ENCODE measurements around the gene TRIOBP. TPM values are rescaled to one million over a fixed set of nuclear protein-coding genes. Genes with fewer than 3 reads are reported as not detected.

TRIOBP gene
- total and polyA plus RNA-seq, 2 donors (not counting 3 experiments of a cell fraction or from before 2014, with no cell fraction given) = 60.6 to 104 TPM

DNA sequence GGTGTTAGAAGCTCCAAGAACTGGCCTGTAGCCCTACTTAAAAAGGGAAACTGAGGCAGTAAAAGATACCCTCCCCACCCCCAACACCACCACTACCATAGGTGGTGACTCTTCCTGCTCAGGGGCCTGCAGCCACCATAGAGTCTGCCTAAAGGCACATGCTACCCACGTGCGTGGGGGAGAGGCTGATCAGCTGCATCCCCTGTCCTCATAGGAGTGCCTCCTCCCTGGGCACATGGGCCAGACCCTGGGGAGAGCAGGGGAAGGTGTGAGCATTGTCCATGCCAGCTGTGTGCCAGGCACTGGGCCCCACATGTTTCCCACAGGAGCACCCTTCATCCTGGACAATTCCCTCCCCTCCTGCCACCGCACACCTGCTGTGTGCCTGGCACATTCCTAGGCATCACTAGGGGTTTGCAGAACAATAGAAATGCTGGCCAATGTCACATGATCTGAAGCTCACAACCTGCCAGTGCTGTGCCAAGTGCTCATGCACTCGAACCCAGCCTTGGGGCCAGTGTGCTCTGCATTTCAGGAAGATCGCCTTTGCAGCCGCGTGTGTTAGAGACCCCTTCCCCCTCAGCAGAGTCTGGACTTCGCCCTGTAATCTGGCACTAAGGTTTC, 69.2 kb downstream of the TRIOBP start:
- no peak for DNase-seq (ENCODE audit: low read depth, low spot score)
- Histone ChIP-seq H3K27ac (ENCODE audit: insufficient read depth, low read depth, low read length) (no peak overlapping the region), H4K20me1 (replicated peaks; ENCODE audit: control insufficient read depth, extremely low read depth, insufficient read depth, low read length) (no peaks in the 10 kb centered on the region), H3K4me2 (ENCODE audit: insufficient read depth, low read length) (no peak overlapping the region), H3K4me3 (replicated peaks in 1 of 3; ENCODE audit: insufficient read depth in 1 of 3, low read depth in 1 of 3, low read length in 3 of 3) (no peak overlapping the region), H3K9me3 (replicated peaks; ENCODE audit: control insufficient read depth, insufficient read depth, low read length) (no peaks in the 10 kb centered on the region), H3K36me3 (ENCODE audit: control insufficient read depth in 2 of 2, extremely low read depth in 1 of 2, insufficient read depth in 2 of 2, low read length in 2 of 2) (peaks cover 8 to 46% of the 10 kb centered on the region in 2 experiments), H2AFZ (ENCODE audit: low read depth, low read length) (no peak overlapping the region), H3K9ac (replicated peaks; ENCODE audit: extremely low read depth, insufficient read depth, low read length) (no peak overlapping the region), H3K79me2 (ENCODE audit: control insufficient read depth, insufficient read depth, low read length) (no peaks in the 10 kb centered on the region), H3K4me1 (ENCODE audit: control insufficient read depth, extremely low read depth, insufficient read depth, low read length) (no peaks in the 10 kb centered on the region), H3K27me3 (ENCODE audit: control insufficient read depth in 2 of 2, insufficient read depth in 2 of 2, low read length in 2 of 2) (no peaks in the 10 kb centered on the region), H3K9me1 (replicated peaks; ENCODE audit: control insufficient read depth, extremely low read depth, insufficient read depth, low read length) (no peaks in the 10 kb centered on the region)
- POLR2A ChIA-PET = no interaction called here
- no peak for FAIRE-seq
- dilution Hi-C loops (cut with MboI; ENCODE audit: extremely low pct_ligation_motif_present, low sequenced_read_pairs) (no loop called here), intact Hi-C loops (cut with micrococcal nuclease) (no loop called here)
- CTCF ChIA-PET = interaction anchor here (4.1 kb wide), 1 partner anchor 123 kb away, joined by 19 read pairs; no protein-coding TSS in a partner anchor
- no peak for TF ChIP-seq MYC (IDR thresholded peaks at IDR 0.05; ENCODE audit: low read depth, low read length)
- TF ChIP-seq EZH2 (IDR thresholded peaks at IDR 0.05; ENCODE audit: borderline replicate concordance, low read depth, low read length, severe bottlenecking) = no peak
- TF ChIP-seq JUN (IDR thresholded peaks at IDR 0.05; ENCODE audit: borderline replicate concordance, insufficient read depth, insufficient read length, low read depth) = no peak
- TF ChIP-seq, protein P1, sequence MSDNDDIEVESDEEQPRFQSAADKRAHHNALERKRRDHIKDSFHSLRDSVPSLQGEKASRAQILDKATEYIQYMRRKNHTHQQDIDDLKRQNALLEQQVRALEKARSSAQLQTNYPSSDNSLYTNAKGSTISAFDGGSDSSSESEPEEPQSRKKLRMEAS (IDR thresholded peaks at IDR 0.05; ENCODE audit: insufficient read depth, insufficient read length) = no peak
- TF ChIP-seq, protein P2, sequence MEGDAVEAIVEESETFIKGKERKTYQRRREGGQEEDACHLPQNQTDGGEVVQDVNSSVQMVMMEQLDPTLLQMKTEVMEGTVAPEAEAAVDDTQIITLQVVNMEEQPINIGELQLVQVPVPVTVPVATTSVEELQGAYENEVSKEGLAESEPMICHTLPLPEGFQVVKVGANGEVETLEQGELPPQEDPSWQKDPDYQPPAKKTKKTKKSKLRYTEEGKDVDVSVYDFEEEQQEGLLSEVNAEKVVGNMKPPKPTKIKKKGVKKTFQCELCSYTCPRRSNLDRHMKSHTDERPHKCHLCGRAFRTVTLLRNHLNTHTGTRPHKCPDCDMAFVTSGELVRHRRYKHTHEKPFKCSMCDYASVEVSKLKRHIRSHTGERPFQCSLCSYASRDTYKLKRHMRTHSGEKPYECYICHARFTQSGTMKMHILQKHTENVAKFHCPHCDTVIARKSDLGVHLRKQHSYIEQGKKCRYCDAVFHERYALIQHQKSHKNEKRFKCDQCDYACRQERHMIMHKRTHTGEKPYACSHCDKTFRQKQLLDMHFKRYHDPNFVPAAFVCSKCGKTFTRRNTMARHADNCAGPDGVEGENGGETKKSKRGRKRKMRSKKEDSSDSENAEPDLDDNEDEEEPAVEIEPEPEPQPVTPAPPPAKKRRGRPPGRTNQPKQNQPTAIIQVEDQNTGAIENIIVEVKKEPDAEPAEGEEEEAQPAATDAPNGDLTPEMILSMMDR (IDR thresholded peaks at IDR 0.05; ENCODE audit: extremely low read depth in 1 of 2, insufficient read depth in 1 of 2, low read depth in 1 of 2, low read length in 2 of 2) = no peak
- TF ChIP-seq POLR2AphosphoS5 (IDR thresholded peaks at IDR 0.05; ENCODE audit: insufficient read depth, low read depth, low read length) = no peak
- no peak for TF ChIP-seq FOS (IDR thresholded peaks at IDR 0.05; ENCODE audit: borderline replicate concordance, insufficient read depth, low read length)
- TF ChIP-seq GATA2 (IDR thresholded peaks at IDR 0.05; ENCODE audit: insufficient read depth, insufficient read length, low read depth, low read length) = no peak
- TF ChIP-seq POLR2A (IDR thresholded peaks at IDR 0.05; ENCODE audit: low read depth, low read length) = no peak
- BruUV-seq (replicated peaks) = no TSS peak

All from endothelial cell of umbilical vein (primary cell).